ENCODE results near the gene HLCS.

HLCS gene

DNA sequence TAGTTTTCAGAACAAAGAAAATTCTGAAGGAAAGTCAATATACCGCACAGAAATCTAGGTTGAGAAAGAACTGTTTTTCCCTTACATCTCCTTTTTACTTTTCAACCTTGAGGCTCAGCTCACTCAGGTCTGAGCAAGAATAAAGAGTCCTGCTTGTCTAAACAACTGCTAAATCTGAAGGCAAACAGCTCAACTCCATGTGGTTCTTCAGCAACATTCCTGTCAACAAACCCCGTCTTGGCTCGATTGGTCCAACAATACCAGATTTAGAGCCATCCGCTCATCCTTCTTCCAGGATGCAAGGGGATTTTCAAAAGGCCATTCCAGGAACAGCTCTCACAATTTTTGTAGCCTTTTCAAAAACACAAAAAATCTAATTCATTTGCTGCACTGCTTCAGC, 119.8 kb downstream of the HLCS start:
- no peak for ATAC-seq
- Mint-ChIP-seq H3K4me1 (no peaks in the 10 kb centered on the region), H3K27ac (no peak overlapping the region), H3K4me3 (no peak overlapping the region), H3K9me3 (no peaks in the 10 kb centered on the region), H3K36me3 (no peaks in the 10 kb centered on the region), H3K27me3 (no peaks in the 10 kb centered on the region)

DNA sequence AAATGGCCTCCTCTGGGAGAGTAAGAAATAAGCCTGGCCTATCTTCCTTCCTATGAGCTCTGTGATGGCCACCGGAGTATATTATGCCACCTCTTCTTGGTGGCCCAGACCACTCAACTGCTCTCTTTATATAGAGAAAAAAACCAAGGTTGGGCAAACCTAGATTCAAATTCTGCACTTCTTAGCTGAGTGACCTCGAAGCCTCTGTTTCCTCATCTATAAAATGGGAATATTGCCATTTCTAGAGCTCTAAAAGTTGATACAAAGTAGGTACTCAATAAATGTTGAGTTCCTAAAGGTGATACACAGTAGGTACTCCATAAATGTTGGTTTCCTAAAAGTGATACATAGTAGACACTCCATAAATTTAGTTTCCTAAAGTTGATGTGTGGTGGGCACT, 120.7 kb downstream of the HLCS start:
- H3K27me3 Mint-ChIP-seq = no peaks in the 10 kb centered on the region

DNA sequence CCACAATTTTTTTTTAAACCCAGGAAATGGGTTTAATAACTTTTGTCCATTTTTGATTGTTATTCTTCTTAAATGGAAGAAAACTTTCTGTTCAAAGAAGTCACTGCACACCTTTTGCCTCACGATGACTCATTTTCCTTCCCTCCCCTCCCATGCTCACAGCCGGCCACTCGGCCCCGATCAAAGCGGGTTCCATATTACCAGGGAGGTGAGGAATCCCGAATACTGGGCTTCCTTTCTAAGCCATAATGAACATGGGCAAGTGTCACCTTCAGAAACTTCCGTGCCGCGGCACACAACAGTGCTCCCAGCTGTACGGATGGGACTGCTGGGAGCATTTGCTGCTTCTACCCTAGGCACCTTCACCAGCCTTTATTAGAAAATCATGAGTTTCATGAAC, 121.4 kb downstream of the HLCS start:
- H3K36me3 Mint-ChIP-seq = no peaks in the 10 kb centered on the region
- H3K4me3 Mint-ChIP-seq = no peak overlapping the region
- no peaks in the 10 kb centered on the region for H3K9me3 Mint-ChIP-seq
- no peak for ATAC-seq
- no peak overlapping the region for H3K27ac Mint-ChIP-seq
- no peaks in the 10 kb centered on the region for H3K27me3 Mint-ChIP-seq
- no peaks in the 10 kb centered on the region for H3K4me1 Mint-ChIP-seq

More for the DNA sequence above, 120.7 kb downstream of the HLCS start:
- Mint-ChIP-seq H3K27ac (no peak overlapping the region), H3K9me3 (no peaks in the 10 kb centered on the region), H3K4me3 (no peak overlapping the region), H3K36me3 (no peaks in the 10 kb centered on the region), H3K4me1 (no peaks in the 10 kb centered on the region)
- no peak for ATAC-seq

DNA sequence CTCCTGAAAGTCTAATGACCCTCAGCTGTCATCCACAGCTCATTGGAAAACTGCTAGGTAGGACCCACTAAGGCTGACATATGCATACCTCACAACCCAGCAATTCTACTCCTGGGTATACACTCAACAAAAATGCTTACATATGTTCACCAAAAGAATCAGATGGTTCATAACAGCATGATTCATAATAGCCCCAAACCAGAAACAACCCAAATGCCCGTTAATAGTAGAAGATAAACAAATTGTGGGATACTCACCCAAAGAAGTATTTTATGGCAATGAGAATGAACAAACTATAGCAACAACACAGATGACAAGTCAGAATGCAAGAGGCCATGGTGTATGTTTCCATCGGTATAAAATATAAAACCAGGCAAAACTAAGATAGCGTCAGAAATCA, 124.6 kb downstream of the HLCS start:
- H3K4me1 Mint-ChIP-seq = no peaks in the 10 kb centered on the region
- H3K4me3 Mint-ChIP-seq = no peak overlapping the region
- H3K9me3 Mint-ChIP-seq = no peaks in the 10 kb centered on the region
- no peaks in the 10 kb centered on the region for H3K27me3 Mint-ChIP-seq
- no peak overlapping the region for H3K27ac Mint-ChIP-seq
- H3K36me3 Mint-ChIP-seq = no peaks in the 10 kb centered on the region
- ATAC-seq = no peak

DNA sequence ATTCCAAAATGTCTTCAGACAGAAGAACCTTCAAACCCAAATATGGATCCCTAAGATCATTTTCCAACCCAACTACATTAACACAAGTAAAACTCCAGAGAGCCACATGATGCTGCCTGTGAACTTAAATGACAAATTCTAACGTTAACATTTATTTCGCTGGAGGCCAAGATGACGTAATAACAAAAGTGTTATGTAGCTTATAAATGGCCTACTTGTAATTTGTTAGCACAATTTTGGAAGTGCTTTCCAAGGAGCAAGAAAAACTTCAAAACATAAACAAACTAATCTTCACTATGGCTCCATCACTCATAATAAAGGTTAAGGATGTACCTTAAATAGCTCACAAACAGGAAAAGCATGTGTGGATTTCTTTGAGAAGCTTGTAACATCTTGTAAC, 126.7 kb downstream of the HLCS start:
- H3K9me3 Mint-ChIP-seq = no peaks in the 10 kb centered on the region
- no peak for ATAC-seq
- no peaks in the 10 kb centered on the region for H3K4me1 Mint-ChIP-seq
- no peaks in the 10 kb centered on the region for H3K36me3 Mint-ChIP-seq
- H3K4me3 Mint-ChIP-seq = no peak overlapping the region
- no peaks in the 10 kb centered on the region for H3K27me3 Mint-ChIP-seq
- H3K27ac Mint-ChIP-seq = no peak overlapping the region

DNA sequence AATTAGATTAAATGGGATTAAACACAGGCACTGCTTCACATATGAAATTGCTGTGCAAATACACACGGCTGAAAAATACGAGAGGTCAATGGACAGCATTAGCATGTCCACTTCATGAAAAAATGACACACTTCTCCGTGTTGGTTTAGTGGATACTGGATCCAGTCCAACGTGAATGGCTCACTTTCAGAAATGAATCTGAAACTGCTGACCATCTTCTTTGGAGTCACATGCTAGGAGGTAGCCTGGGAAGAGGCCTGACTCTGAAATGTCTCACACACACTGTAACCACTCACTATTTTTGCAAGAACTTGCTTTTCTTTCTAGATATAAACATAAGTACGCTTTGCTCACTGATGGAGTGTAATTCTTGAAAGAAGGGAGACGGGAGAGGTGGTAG, 127.3 kb downstream of the HLCS start:
- H3K9me3 Mint-ChIP-seq = no peaks in the 10 kb centered on the region
- no peaks in the 10 kb centered on the region for H3K4me1 Mint-ChIP-seq
- no peak overlapping the region for H3K27ac Mint-ChIP-seq
- no peak overlapping the region for H3K4me3 Mint-ChIP-seq
- H3K36me3 Mint-ChIP-seq = peaks cover 2% of the 10 kb centered on the region
- no peak for ATAC-seq
- H3K27me3 Mint-ChIP-seq = no peaks in the 10 kb centered on the region

DNA sequence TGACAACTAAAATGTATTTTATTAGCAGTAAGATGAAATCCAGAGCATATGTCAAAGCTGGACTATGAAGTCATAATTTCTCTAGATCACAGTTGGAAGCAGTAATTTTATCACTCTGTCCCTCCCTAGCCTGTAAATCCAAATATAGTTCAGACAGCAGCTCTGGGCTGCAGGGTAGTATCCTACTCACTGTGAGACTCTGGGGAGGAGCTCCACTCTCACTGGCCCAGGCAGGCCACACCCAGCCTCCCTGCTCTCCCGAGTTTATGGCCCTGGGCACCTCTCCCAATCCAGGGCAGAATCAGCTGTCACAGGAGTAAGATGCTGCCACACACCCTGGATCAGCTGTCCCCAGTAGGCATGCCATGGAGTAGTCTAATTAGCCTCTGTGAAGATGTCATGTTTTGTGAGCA, 131.1 kb downstream of the HLCS start:
- Mint-ChIP-seq H3K27me3 (no peaks in the 10 kb centered on the region), H3K9me3 (no peaks in the 10 kb centered on the region), H3K4me3 (no peak overlapping the region), H3K36me3 (peaks cover 6% of the 10 kb centered on the region), H3K27ac (no peak overlapping the region), H3K4me1 (peaks cover 5% of the 10 kb centered on the region)
- no peak for ATAC-seq

DNA sequence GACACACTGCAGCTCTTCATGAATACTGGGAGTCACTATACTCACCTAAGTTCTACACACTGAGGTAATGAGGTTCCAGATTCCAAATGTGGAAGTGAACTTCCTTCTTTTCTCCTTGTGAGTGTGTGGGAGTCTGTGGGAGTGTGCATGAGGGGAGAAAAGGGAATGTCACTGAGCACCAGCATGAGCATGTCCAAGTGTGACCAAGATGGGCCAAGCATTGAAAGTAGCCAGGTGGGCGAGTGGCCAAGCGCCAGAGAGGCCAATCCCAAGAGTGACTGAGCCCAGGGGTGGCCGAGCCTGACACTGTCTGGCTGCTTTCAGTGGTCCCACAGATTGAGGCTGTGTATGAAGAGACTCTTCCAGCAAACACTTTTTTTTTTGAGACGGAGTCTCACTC, 132.3 kb downstream of the HLCS start:
- ATAC-seq = no peak
- Mint-ChIP-seq H3K4me1 (peaks cover 5% of the 10 kb centered on the region), H3K4me3 (no peak overlapping the region), H3K27me3 (no peaks in the 10 kb centered on the region), H3K27ac (no peak overlapping the region), H3K36me3 (peaks cover 6% of the 10 kb centered on the region), H3K9me3 (no peaks in the 10 kb centered on the region)

DNA sequence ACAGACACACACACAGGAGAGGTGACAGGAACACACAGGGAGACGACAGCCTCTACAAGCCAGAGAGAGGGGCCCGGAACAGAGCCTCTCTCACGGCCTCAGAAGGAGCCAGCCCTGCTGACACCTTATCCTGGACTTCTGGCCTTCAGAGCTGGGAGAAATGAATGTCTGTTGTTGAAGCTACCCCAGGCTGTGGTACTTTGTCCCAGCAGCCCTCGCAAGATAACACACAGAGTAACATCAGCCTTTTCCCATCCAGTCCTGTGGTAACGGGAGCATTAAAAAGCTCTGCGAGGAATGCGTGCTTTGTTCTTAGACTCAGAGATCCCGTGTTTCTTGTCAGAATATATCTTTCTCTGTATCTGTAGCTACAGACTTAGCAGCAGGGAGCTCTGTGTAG, 136.4 kb downstream of the HLCS start:
- Mint-ChIP-seq H3K36me3 (peaks cover 13% of the 10 kb centered on the region), H3K27ac (no peak overlapping the region), H3K9me3 (no peaks in the 10 kb centered on the region), H3K4me3 (no peak overlapping the region), H3K4me1 (peaks cover 5% of the 10 kb centered on the region), H3K27me3 (no peaks in the 10 kb centered on the region)
- ATAC-seq = no peak

DNA sequence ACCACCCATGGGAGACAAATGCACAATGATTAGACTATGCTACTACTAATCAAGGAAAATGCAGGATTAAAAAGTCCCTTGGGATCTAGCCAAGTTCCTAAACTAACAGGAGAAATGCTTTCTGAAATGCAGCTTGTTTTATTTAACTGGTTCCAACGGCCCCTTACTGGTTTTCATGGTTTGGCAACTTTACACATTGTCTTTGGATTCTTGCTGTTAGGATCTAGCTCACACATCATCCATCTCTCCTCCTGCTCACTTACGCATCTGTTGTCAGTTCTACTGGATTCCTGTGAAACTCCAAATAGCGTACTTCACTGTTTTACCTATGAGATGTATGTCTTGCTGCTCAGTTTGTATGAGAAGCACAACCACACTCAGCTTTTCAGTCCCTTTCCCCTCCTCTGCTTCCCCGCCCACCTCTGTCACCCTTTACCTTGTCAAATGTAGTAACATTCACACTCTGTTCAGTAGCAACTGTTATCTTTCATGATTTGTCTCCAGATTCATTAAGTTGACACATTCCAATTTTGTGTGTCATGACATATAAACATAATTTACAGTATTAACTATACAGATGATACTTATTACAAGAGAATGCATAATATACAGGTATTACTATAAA, 137.5 kb downstream of the HLCS start:
- H3K27me3 Mint-ChIP-seq = no peaks in the 10 kb centered on the region
- no peak overlapping the region for H3K27ac Mint-ChIP-seq
- H3K36me3 Mint-ChIP-seq = peaks cover 18% of the 10 kb centered on the region
- H3K9me3 Mint-ChIP-seq = no peaks in the 10 kb centered on the region
- ATAC-seq = no peak
- no peak overlapping the region for H3K4me3 Mint-ChIP-seq
- peaks cover 5% of the 10 kb centered on the region for H3K4me1 Mint-ChIP-seq

DNA sequence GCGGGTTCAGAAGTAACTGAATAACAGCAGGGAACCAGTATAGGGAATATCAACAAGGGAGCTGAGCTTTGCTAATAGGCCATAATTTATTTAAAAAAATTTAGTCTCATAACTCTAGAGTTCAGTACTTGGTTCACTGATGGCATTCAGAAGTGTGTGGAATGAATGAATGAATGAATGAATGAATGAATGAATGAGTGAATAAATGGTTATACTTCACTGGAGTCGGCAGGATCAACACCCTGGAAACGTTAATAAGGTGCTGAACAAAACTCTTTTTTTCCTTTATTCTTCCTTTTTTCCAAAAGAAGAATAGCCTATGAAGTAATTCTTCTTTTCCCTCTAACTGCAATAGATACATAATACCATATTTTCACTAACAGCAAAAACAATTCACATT, 138.3 kb downstream of the HLCS start:
- ATAC-seq = no peak
- Mint-ChIP-seq H3K9me3 (no peaks in the 10 kb centered on the region), H3K36me3 (peaks cover 20% of the 10 kb centered on the region), H3K4me3 (no peak overlapping the region), H3K4me1 (peaks cover 5% of the 10 kb centered on the region), H3K27me3 (no peaks in the 10 kb centered on the region), H3K27ac (no peak overlapping the region)

DNA sequence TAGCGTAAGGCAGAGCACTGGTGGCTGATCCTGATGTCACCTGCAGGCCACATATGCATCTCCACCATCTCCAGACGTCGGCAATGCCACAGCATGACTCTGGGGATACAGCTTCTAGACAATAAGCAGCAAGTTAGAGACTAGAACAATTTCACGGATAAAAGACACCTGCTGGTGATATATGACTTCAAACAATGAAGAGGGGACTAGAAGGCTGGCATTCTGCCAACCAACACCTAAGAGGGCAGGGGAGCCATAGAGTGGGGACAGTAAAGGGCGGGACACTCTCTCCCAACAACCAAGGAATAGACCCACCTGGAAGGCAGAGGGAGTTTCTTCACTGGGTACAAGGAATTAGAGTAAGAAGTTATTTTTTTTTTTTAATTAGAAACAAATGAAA, 140.8 kb downstream of the HLCS start:
- no peaks in the 10 kb centered on the region for H3K27me3 Mint-ChIP-seq
- H3K27ac Mint-ChIP-seq = no peak overlapping the region
- no peaks in the 10 kb centered on the region for H3K4me1 Mint-ChIP-seq
- H3K9me3 Mint-ChIP-seq = no peaks in the 10 kb centered on the region
- ATAC-seq = no peak
- H3K36me3 Mint-ChIP-seq = peaks cover 35% of the 10 kb centered on the region
- no peak overlapping the region for H3K4me3 Mint-ChIP-seq

DNA sequence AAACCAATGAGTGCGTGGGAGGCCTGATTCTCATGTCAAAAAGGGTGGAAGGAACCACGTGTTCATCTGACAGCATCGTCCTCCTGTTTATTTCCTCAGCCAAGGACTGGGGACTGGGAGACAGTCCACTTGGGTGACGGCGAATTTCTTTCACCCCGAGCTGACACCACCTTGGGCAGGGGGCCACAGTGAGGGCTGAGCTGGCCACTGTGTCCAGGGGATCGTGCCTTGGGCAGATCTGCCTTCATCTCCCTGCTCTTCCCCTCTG, 145.5 kb downstream of the HLCS start:
- no peak for ATAC-seq
- Mint-ChIP-seq H3K27ac (no peak overlapping the region), H3K27me3 (no peaks in the 10 kb centered on the region), H3K9me3 (no peaks in the 10 kb centered on the region), H3K4me3 (no peak overlapping the region), H3K4me1 (no peaks in the 10 kb centered on the region), H3K36me3 (peaks cover 28% of the 10 kb centered on the region)

DNA sequence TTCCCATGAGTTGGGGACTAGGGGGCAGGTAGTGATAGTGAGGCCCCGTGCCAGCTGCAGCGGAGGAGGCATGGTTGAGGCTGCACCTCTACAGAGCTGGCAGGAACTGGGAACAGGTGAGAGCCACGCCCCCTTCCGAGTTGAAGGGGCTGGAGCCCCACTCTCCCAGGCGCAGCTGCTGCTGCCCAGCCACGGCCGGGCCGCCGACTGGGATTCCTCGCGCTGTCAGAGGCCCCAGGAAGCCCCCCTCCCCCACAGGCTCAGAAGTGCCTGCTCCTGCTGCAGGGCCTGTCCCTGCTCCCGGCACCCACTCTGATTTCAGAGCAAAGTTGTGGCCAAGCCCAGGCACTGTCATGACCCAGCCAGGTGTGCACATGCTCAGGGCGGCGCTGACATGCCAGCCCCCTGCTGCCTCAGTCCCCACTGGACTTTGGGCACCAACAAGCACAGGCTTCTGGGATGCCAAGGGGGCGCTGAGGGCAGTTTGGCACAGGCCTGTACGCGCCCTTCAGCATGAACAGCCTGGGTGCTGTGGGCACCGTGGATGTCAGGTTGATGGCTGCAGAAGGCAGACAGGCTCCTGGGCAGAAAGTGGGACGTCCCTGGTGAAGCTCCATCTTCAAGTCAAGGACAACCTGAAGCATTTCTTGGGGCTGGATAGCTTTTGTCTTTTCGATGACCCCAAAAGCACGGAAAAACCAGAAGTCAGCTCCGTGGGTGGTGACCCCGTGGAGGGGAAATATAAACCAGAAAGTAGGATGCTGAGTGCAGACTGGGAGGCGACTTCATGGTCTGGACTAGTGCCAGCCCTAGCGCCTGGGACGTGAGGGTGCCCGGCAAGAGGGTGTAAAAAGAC, 146.1 kb downstream of the HLCS start:
- H3K36me3 Mint-ChIP-seq = peaks cover 28% of the 10 kb centered on the region
- ATAC-seq = no peak
- H3K27ac Mint-ChIP-seq = no peak overlapping the region
- H3K9me3 Mint-ChIP-seq = no peaks in the 10 kb centered on the region
- H3K27me3 Mint-ChIP-seq = no peaks in the 10 kb centered on the region
- no peaks in the 10 kb centered on the region for H3K4me1 Mint-ChIP-seq
- no peak overlapping the region for H3K4me3 Mint-ChIP-seq

DNA sequence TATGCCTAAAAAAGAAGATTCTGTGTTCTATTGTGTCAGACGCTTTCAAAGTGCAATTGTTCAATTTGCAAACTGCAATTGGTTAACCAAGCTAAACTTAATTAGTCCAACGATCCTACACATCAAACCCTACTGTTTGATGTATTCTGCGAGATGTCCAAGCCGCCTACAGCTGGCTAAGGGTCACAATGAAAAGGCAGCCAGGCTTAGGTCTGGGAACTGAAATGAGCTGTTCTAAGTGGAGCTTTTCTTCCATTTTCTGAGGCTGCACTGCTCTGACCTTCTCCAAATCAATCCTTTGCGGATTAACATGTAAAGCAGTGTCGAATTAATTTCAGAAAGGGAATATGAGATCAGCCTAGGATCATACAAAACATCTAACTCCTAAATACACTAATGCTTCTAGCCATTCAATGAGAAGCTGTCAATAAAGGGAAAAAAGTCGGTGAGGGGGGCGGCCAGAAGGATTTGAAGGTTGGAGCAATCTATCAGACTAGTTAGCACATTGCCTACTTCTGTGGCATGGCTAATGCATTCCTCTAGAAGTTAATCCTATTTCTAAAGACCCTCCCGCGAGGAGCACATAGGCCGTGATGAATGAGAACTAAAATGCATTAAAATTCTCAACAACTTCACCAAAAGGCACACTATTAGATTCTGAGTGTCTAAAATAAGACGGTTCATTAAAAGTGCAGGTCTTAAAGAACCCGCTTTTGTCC, 148.6 kb downstream of the HLCS start:
- H3K36me3 Mint-ChIP-seq = peaks cover 26% of the 10 kb centered on the region
- no peak for ATAC-seq
- H3K27me3 Mint-ChIP-seq = no peaks in the 10 kb centered on the region
- no peaks in the 10 kb centered on the region for H3K4me1 Mint-ChIP-seq
- no peak overlapping the region for H3K27ac Mint-ChIP-seq
- H3K9me3 Mint-ChIP-seq = no peaks in the 10 kb centered on the region
- no peak overlapping the region for H3K4me3 Mint-ChIP-seq

DNA sequence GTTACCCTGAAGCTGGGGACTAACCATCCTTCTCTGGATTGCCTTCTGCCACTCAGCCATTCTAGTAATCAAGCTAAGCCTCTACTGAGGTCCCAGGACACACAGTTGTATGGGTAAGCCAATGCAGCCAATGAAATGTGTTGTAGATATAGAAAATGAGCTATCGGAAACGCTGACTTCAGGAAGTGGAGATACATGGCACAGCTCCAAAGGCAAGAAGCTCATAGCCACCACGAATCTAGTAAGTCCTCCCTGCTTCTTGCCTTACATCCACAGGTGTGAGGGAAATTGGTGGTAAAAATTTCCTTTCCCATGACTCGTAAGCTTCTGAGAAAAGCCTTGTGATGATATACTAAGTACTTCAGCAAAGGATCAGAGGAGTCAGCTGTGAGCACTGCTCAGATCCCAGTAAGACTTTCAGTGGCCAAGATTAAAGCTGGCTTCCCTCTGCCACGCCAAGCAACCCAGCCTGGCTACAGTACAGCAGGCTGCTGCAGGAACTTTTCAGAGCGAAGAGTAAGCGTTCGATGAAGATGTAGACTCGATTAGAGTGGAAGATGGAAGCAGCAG, 149.8 kb downstream of the HLCS start:
- Mint-ChIP-seq H3K36me3 (peaks cover 22% of the 10 kb centered on the region), H3K27ac (no peak overlapping the region), H3K27me3 (no peaks in the 10 kb centered on the region), H3K4me1 (no peaks in the 10 kb centered on the region), H3K9me3 (no peaks in the 10 kb centered on the region), H3K4me3 (no peak overlapping the region)
- no peak for ATAC-seq

Measured in stimulated activated memory B cell treated with anti-CD40 and anti-IgM and Interleukin-4, amounts not matched to agents 10 μg/mL and 1 μg/mL and 100 μg/mL, for 72 hours (primary cell).